ENCODE results near the gene GNAS.

- no peak for TF ChIP-seq POLR2A (IDR thresholded peaks at IDR 0.05)
- no peak for TF ChIP-seq CTCF (IDR thresholded peaks at IDR 0.05)
Observed at GRCh38 chr20:58817748-58818147, 34.8 kb upstream of the GNAS start.

Measured in gastroesophageal sphincter (tissue), 3 donors.